Liver (tissue), 9 donors: ENCODE data around the gene SGPP2. TPM values are rescaled to one million over a fixed set of nuclear protein-coding genes. Genes with fewer than 3 reads are reported as not detected.
A peak's percentile ranks its signal among the peaks of the same experiment; 100 is the strongest.

Experiments used
- DNase-seq: peaks from one replicate; pipeline ENCODE4 v3.0.0-alpha.2; 2017; ENCODE audit warnings: low spot score
- H3K27ac ChIP-seq, 2 donors: one replicate each; pipeline ENCODE4 v1.7.0; 2013; ENCODE audit warnings: inconsistent platforms in 2 of 2, low read length in 2 of 2, control low read depth in 1 of 2, low read depth in 1 of 2, mild to moderate bottlenecking in 1 of 2
- H3K27me3 ChIP-seq, 4 donors: one replicate each; pipeline versions ENCODE4 v1.6.1 to v1.7.0; 2013; ENCODE audit warnings: low read length in 3 of 4, inconsistent platforms in 1 of 4, mild to moderate bottlenecking in 1 of 4, moderate library complexity in 1 of 4; ENCODE audit not compliant: control insufficient read depth in 4 of 4, insufficient read depth in 4 of 4
- H3K36me3 ChIP-seq, 4 donors: one replicate each; pipeline versions ENCODE4 v1.6.1 to v1.7.0; 2013; ENCODE audit warnings: low read length in 3 of 4, mild to moderate bottlenecking in 3 of 4, low read depth in 1 of 4, moderate library complexity in 1 of 4; ENCODE audit not compliant: control insufficient read depth in 4 of 4, insufficient read depth in 3 of 4
- H3K4me1 ChIP-seq, 4 donors: one replicate each; pipeline versions ENCODE4 v1.6.1 to v1.7.0; 2013; ENCODE audit warnings: low read length in 3 of 4, mild to moderate bottlenecking in 3 of 4, moderate library complexity in 1 of 4; ENCODE audit not compliant: control insufficient read depth in 4 of 4, insufficient read depth in 4 of 4
- H3K4me3 ChIP-seq, 3 donors: one replicate each; pipeline versions ENCODE4 v1.6.1 to v1.7.0; 2013; ENCODE audit warnings: low read length in 3 of 3, control low read depth in 1 of 3, low read depth in 1 of 3, mild to moderate bottlenecking in 1 of 3
- H3K9ac ChIP-seq, 2 donors: one replicate each; pipeline ENCODE4 v1.7.0; 2013; ENCODE audit warnings: low read length in 2 of 2, mild to moderate bottlenecking in 2 of 2, moderate library complexity in 2 of 2, control low read depth in 1 of 2, low read depth in 1 of 2
- H3K9me3 ChIP-seq, 4 donors: one replicate each; pipeline versions ENCODE4 v1.6.1 to v1.7.0; 2013; ENCODE audit warnings: low read length in 3 of 4; ENCODE audit not compliant: control insufficient read depth in 4 of 4
- FOXA1 ChIP-seq: IDR thresholded peaks from 2 replicates; pipeline ENCODE4 v1.6.1; 2016; ENCODE audit warnings: antibody characterized with exemption
- FOXA2 ChIP-seq: IDR thresholded peaks from 2 replicates; pipeline ENCODE4 v1.6.1; 2016; ENCODE audit warnings: antibody characterized with exemption
- HNF4A ChIP-seq, 2 donors: conservative IDR thresholded peaks; 2 replicates each; pipeline ENCODE4 v1.6.1; 2016; ENCODE audit warnings: antibody characterized with exemption in 2 of 2, mild to moderate bottlenecking in 2 of 2
- HNF4G ChIP-seq: IDR thresholded peaks from 2 replicates; pipeline ENCODE4 v1.6.1; 2016; ENCODE audit warnings: antibody characterized with exemption
- NR2F2 ChIP-seq: IDR thresholded peaks from 2 replicates; pipeline ENCODE4 v1.6.1; 2016; ENCODE audit warnings: antibody characterized with exemption
- RAD21 ChIP-seq, 2 donors: IDR thresholded peaks; 2 replicates each; pipeline ENCODE4 v1.6.1; 2016; ENCODE audit warnings: antibody characterized with exemption in 2 of 2, mild to moderate bottlenecking in 2 of 2
- RXRA ChIP-seq, 2 donors: IDR thresholded peaks; 2 replicates each; pipeline ENCODE4 v1.6.1; 2017 to 2018; ENCODE audit warnings: antibody characterized with exemption in 2 of 2, mild to moderate bottlenecking in 1 of 2
- SP1 ChIP-seq: IDR thresholded peaks from 2 replicates; pipeline ENCODE4 v1.6.1; 2018; ENCODE audit warnings: antibody characterized with exemption, mild to moderate bottlenecking
- TAF1 ChIP-seq: conservative IDR thresholded peaks from 2 replicates; pipeline ENCODE4 v1.6.1; 2016; ENCODE audit warnings: antibody characterized with exemption, mild to moderate bottlenecking
- YY1 ChIP-seq: IDR thresholded peaks from 2 replicates; pipeline ENCODE4 v1.6.1; 2016; ENCODE audit warnings: antibody characterized with exemption, mild to moderate bottlenecking
- WGBS: extraction: QIAGEN DNeasy Blood & Tissue Kit; methylation state at CpG from one replicate; pipeline ENCODE4 v1.1.7; 2013; 5-methylcytosine and 5-hydroxymethylcytosine counted together
- polyA plus RNA-seq, 2 donors: library from polyadenylated mRNA; stranded (reverse) in 1 of 2; unstranded in 1 of 2; fragments of 200-250 nt in 1 of 2; fragments of >200 nt in 1 of 2; fragmentation: Nextera tagmentation in 1 of 2; extraction: Ambion mirVana in 1 of 2; gene quantifications; one replicate each; pipeline versions ENCODE4 v1.2.1 to v1.2.3, GENCODE V29; 2013 to 2015
- total RNA-seq, 2 donors: library from RNA; depleted of rRNA; stranded (reverse); fragments of >200 nt; gene quantifications; one replicate each; pipeline ENCODE4 v1.2.3, GENCODE V29; 2014
- TF ChIP-seq, protein P1 (sequence below): fragments of 150-350 bp; IDR thresholded peaks from 2 replicates; pipeline ENCODE4 v1.5.1; 2017; ENCODE audit warnings: improper control_type of control experiment, low read depth, low read length; ENCODE audit not compliant: missing input control
- TF ChIP-seq, protein P2 (sequence below): IDR thresholded peaks from 2 replicates; pipeline ENCODE4 v1.6.1; 2016; ENCODE audit warnings: antibody characterized with exemption, mild to moderate bottlenecking
- TF ChIP-seq, protein P3 (sequence below): IDR thresholded peaks from 2 replicates; pipeline ENCODE4 v1.6.1; 2016; ENCODE audit warnings: antibody characterized with exemption
- TF ChIP-seq, protein P4 (sequence below): IDR thresholded peaks from 2 replicates; pipeline ENCODE4 v1.6.1; 2016; ENCODE audit warnings: antibody characterized with exemption
- TF ChIP-seq, protein P5 (sequence below): IDR thresholded peaks from 2 replicates; pipeline ENCODE4 v1.6.1; 2016; ENCODE audit warnings: antibody characterized with exemption
- donor health status: healthy.
- donor health status: healthy.
- donor health status: healthy.
- donor health status: healthy.
- donor health status: healthy.

Gene SGPP2
- total and polyA plus RNA-seq, 4 donors = 0.16 to 0.33 (median 0.31) TPM; not detected in 1

DNA sequence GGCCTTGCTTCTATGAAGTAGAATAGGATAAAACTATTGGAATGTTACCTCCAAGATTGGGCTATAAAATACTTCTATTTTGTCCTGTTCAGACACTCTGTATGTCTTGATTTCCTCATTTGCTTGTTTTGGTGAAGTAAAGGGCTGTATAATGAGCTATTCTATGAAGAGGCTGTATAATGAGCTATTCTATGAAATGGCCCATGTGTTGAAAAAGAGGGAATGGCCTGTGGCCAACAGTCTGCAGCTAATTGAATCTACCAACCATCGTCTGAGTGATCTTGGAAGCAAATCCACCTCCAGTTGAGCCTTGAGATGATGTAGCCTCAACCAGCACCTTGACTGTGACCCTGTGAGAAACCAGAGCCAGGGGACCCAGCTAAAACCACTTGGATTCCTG, 3.8 kb upstream of the SGPP2 start:
- Histone ChIP-seq H3K27me3 (peaks cover 0 to 10% (median 4%) of the 10 kb centered on the region in 4 donors), H3K9ac (no peak overlapping the region), H3K27ac (no peak overlapping the region), H3K9me3 (peaks cover 0 to 5% (median 0%) of the 10 kb centered on the region in 4 donors), H3K4me3 (no peak overlapping the region), H3K4me1 (peaks cover 0 to 10% (median 5%) of the 10 kb centered on the region in 4 donors), H3K36me3 (no peaks in the 10 kb centered on the region)
- TF ChIP-seq TAF1 = no peak
- no peak for TF ChIP-seq RAD21 (IDR thresholded peaks at IDR 0.05)
- TF ChIP-seq, protein P1, sequence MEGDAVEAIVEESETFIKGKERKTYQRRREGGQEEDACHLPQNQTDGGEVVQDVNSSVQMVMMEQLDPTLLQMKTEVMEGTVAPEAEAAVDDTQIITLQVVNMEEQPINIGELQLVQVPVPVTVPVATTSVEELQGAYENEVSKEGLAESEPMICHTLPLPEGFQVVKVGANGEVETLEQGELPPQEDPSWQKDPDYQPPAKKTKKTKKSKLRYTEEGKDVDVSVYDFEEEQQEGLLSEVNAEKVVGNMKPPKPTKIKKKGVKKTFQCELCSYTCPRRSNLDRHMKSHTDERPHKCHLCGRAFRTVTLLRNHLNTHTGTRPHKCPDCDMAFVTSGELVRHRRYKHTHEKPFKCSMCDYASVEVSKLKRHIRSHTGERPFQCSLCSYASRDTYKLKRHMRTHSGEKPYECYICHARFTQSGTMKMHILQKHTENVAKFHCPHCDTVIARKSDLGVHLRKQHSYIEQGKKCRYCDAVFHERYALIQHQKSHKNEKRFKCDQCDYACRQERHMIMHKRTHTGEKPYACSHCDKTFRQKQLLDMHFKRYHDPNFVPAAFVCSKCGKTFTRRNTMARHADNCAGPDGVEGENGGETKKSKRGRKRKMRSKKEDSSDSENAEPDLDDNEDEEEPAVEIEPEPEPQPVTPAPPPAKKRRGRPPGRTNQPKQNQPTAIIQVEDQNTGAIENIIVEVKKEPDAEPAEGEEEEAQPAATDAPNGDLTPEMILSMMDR = no peak
- no peak for TF ChIP-seq NR2F2
- TF ChIP-seq, protein P2, sequence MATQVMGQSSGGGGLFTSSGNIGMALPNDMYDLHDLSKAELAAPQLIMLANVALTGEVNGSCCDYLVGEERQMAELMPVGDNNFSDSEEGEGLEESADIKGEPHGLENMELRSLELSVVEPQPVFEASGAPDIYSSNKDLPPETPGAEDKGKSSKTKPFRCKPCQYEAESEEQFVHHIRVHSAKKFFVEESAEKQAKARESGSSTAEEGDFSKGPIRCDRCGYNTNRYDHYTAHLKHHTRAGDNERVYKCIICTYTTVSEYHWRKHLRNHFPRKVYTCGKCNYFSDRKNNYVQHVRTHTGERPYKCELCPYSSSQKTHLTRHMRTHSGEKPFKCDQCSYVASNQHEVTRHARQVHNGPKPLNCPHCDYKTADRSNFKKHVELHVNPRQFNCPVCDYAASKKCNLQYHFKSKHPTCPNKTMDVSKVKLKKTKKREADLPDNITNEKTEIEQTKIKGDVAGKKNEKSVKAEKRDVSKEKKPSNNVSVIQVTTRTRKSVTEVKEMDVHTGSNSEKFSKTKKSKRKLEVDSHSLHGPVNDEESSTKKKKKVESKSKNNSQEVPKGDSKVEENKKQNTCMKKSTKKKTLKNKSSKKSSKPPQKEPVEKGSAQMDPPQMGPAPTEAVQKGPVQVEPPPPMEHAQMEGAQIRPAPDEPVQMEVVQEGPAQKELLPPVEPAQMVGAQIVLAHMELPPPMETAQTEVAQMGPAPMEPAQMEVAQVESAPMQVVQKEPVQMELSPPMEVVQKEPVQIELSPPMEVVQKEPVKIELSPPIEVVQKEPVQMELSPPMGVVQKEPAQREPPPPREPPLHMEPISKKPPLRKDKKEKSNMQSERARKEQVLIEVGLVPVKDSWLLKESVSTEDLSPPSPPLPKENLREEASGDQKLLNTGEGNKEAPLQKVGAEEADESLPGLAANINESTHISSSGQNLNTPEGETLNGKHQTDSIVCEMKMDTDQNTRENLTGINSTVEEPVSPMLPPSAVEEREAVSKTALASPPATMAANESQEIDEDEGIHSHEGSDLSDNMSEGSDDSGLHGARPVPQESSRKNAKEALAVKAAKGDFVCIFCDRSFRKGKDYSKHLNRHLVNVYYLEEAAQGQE = no peak
- TF ChIP-seq FOXA1 = no peak
- TF ChIP-seq RXRA (IDR thresholded peaks at IDR 0.05) = no peak
- no peak for TF ChIP-seq SP1
- TF ChIP-seq HNF4G = no peak
- TF ChIP-seq HNF4A (conservative IDR thresholded peaks at IDR 0.05) = no peak
- no peak for TF ChIP-seq YY1
- TF ChIP-seq, protein P3, sequence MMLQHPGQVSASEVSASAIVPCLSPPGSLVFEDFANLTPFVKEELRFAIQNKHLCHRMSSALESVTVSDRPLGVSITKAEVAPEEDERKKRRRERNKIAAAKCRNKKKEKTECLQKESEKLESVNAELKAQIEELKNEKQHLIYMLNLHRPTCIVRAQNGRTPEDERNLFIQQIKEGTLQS = no peak
- TF ChIP-seq FOXA2 = no peak
- TF ChIP-seq, protein P4, sequence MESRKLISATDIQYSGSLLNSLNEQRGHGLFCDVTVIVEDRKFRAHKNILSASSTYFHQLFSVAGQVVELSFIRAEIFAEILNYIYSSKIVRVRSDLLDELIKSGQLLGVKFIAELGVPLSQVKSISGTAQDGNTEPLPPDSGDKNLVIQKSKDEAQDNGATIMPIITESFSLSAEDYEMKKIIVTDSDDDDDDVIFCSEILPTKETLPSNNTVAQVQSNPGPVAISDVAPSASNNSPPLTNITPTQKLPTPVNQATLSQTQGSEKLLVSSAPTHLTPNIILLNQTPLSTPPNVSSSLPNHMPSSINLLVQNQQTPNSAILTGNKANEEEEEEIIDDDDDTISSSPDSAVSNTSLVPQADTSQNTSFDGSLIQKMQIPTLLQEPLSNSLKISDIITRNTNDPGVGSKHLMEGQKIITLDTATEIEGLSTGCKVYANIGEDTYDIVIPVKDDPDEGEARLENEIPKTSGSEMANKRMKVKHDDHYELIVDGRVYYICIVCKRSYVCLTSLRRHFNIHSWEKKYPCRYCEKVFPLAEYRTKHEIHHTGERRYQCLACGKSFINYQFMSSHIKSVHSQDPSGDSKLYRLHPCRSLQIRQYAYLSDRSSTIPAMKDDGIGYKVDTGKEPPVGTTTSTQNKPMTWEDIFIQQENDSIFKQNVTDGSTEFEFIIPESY = no peak
- no peak for DNase-seq
- WGBS = 60% methylated on average over 1 of the region's 1 CpG

DNA sequence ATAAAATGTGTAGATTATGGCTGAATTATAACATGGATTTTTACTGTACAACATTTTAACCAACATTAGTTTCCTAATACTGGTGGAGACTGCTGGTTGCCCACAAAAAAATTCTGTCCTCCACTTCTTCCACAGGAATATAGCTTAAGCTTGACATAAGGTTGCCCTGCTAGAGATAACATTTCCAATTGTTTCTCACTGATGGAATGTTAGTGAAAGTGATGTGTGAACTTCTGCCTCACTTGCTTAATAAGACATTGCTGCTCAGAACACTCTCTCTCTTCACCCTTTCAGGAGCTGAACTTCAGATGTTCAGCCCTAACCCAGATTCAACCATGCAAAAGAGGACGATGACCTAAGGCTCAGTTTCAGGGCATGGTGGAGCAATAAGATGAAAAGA, 2.7 kb upstream of the SGPP2 start:
- H3K27me3 ChIP-seq = peaks cover 0 to 11% (median 5%) of the 10 kb centered on the region in 4 donors
- H3K36me3 ChIP-seq = no peaks in the 10 kb centered on the region
- WGBS = 67% methylated on average over 1 of the region's 1 CpG
- peaks cover 0 to 10% (median 5%) of the 10 kb centered on the region in 4 donors for H3K4me1 ChIP-seq
- TF ChIP-seq HNF4A (conservative IDR thresholded peaks at IDR 0.05) = no peak
- TF ChIP-seq, protein P3 = no peak
- TF ChIP-seq, protein P1 = no peak
- no peak for TF ChIP-seq FOXA2
- TF ChIP-seq YY1 = no peak
- peak in 1 of 2 donors; percentile 6 for TF ChIP-seq RXRA (IDR thresholded peaks at IDR 0.05)
- TF ChIP-seq, protein P2 = no peak
- TF ChIP-seq, protein P5, sequence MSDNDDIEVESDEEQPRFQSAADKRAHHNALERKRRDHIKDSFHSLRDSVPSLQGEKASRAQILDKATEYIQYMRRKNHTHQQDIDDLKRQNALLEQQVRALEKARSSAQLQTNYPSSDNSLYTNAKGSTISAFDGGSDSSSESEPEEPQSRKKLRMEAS = no peak
- no peak overlapping the region for H3K27ac ChIP-seq
- no peaks in the 10 kb centered on the region for H3K9me3 ChIP-seq
- no peak overlapping the region for H3K9ac ChIP-seq
- DNase-seq = no peak
- no peak overlapping the region for H3K4me3 ChIP-seq
